Measurements from ENCODE around the gene HDAC4.

HDAC4 gene

GRCh38 chr2:239111401-239112100, 289.3 kb downstream of the HDAC4 start:
- no peak for DNase-seq

- DNase-seq, result no peak
These were observed 290.2 kb downstream of the HDAC4 start for GRCh38 chr2:239110595-239111048.

GRCh38 chr2:239109928-239110545, 290.8 kb downstream of the HDAC4 start:
- DNase-seq, result no peak

- DNase-seq, result no peak
These were observed 291.5 kb downstream of the HDAC4 start for GRCh38 chr2:239109041-239109927.

- DNase-seq, result no peak
These were observed 292.4 kb downstream of the HDAC4 start for GRCh38 chr2:239108459-239108858.

GRCh38 chr2:239107936-239108335, 292.9 kb downstream of the HDAC4 start:
- DNase-seq, result no peak

GRCh38 chr2:239106966-239107365, 293.9 kb downstream of the HDAC4 start:
- no peak for DNase-seq

- peak; percentile 44 for DNase-seq
These were observed 294.4 kb downstream of the HDAC4 start for GRCh38 chr2:239106314-239106908.

- DNase-seq, result no peak
These were observed 295.6 kb downstream of the HDAC4 start for GRCh38 chr2:239105234-239105633.

GRCh38 chr2:239104800-239105199, 296.0 kb downstream of the HDAC4 start:
- no peak for DNase-seq

- DNase-seq, result no peak
These were observed 297.4 kb downstream of the HDAC4 start for GRCh38 chr2:239103125-239104098.

GRCh38 chr2:239102266-239102665, 298.6 kb downstream of the HDAC4 start:
- no peak for DNase-seq

- no peak for DNase-seq
These were observed 299.0 kb downstream of the HDAC4 start for GRCh38 chr2:239101807-239102206.

- no peak for DNase-seq
These were observed 299.7 kb downstream of the HDAC4 start for GRCh38 chr2:239101071-239101470.

- no peak for DNase-seq
These were observed 301.3 kb downstream of the HDAC4 start for GRCh38 chr2:239099474-239099873.

- DNase-seq, result no peak
These were observed 302.4 kb downstream of the HDAC4 start for GRCh38 chr2:239098288-239098970.

- DNase-seq, result no peak
These were observed 303.5 kb downstream of the HDAC4 start for GRCh38 chr2:239097428-239097696.

- no peak for DNase-seq
These were observed 304.0 kb downstream of the HDAC4 start for GRCh38 chr2:239096676-239097427.

- no peak for DNase-seq
These were observed 305.2 kb downstream of the HDAC4 start for GRCh38 chr2:239095460-239096081.

- no peak for DNase-seq
These were observed 306.0 kb downstream of the HDAC4 start for GRCh38 chr2:239094867-239095266.
